GM19324 (cell line): ENCODE data around the gene ABCA3.

Experiments used
- ATAC-seq: cut with Tn5 transposase; IDR thresholded peaks from one replicate; pipeline ENCODE4 v1.9.1; 2021; ENCODE audit warnings: mild to moderate bottlenecking, moderate library complexity; ENCODE audit not compliant: unreplicated experiment, low FRiP score

The ABCA3 gene

DNA sequence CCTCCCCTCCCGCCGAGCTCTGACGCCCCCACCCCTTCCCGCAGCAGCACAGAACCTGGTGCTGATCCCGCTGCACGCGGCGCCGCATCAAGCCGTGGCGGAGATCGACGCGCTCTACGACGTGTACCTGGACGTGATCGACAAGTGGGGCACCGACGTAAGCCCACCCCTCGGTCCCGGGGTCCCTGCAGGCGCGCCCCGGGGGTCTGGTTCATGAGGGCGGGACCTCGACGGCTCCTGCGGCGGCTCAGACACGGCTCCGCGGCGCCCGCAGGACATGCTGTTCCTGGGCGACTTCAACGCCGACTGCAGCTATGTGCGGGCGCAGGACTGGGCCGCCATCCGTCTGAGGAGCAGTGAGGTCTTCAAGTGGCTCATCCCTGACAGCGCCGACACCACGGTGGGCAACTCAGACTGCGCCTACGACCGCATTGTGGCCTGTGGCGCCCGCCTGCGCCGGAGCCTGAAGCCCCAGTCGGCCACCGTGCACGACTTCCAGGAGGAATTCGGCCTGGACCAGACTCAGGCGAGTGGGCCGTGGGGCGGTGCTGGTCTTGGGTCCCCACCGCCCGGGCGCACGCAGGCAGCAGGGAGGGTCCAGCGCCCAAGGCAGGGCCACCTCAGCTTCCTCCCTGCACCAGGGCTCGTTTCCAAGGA, 102.9 kb downstream of the ABCA3 start:
- ATAC-seq: no peak

DNA sequence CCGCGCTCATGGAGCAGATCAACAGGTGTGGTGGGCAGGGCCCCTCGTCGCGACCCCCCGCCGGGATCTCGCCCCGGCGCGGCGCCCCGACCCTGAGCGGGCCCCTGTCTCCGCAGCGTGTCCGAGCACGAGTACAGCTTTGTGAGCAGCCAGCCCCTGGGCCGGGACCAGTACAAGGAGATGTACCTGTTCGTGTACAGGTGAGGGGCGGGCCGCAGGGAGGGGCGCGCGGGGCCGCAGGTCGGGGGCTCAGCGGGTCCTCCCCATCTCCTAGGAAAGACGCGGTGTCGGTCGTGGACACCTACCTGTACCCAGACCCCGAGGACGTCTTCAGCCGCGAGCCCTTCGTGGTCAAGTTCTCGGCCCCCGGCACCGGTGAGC, 103.4 kb downstream of the ABCA3 start:
- no peak for ATAC-seq

DNA sequence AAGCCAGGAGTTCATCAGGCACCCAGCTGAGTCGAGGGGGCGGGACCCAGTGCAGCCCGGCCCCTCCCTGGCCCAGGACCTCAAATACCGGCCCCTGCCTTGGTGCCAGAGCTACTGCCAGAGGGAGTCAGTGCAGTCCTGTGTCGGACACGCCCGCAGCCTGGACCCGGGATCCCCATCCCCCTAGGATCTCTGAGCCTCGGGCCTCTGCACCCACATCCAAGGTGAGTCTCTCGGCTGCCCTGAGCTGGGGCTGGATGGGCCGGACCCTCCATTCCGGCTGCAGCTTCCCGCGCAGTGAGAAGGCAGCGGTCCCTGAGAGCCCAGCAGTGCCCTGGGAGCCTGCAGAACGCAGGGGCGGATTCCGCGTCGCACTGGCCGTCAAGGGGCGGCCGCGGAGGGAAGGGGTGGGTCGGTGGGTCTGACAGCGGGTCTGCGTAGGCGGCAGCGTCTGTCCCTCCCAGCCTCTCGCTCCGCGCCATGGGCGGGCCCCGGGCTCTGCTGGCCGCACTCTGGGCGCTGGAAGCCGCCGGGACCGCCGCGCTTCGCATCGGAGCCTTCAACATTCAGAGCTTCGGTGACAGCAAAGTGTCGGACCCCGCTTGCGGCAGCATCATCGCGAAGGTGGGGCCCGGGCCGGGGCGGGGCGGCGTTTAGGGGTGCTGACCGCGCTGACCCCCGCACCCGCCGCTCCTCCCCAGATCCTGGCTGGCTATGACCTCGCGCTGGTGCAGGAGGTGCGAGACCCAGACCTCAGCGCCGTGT, 104.0 kb downstream of the ABCA3 start, which contains the start of gene DNASE1L2:
DNASE1L2 (plus strand) TSS at position 108 of the 765 bp plus-strand sequence; CDS start at position 481, 373 bp downstream.
- no peak for ATAC-seq

DNA sequence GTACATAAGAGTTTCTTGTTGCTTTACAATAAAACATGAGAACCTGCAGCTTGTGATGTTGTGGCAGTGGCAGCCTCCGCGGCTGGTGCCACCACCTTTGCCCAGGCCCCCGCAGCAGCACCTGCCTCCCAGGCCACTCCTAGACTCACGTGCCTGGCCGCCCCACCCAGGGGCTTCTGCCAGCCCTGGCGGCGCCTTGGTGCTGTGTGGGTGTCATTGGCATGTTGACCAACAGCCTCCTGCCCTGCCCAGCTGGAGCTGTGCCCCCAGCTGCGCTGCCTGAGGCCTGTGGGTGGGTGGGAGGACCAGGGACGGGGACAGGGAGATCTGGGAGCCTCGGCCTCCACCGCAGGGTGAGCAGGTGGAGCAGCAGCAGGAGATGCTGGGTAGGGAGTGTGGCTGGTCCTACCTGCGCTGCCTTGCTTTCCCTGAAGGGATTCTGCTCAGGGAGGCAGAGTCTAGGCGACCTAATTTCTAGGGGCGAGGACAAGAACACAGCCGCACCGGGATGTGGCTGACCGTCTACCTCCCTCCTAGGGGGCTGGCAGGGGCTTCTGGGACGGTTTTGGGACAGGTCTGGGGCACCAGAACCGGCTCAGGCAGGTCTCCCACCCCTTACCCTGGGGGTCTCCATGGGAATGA, 104.7 kb downstream of the ABCA3 start:
- ATAC-seq: no peak

DNA sequence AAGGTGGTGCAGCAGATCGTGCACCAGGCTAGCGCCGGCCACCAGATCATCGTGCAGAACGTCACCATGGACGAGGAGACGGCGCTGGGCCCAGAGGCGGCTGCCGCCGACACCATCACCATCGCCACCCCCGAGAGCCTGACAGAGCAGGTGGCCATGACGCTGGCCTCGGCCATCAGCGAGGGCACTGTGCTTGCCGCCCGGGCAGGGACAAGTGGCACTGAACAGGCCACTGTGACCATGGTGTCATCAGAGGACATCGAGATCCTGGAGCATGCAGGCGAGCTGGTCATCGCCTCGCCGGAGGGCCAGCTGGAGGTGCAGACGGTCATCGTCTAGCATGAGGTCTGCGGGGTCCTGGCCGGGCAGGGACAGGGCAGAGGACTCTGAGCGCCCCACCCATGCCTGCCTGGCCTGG, 105.3 kb downstream of the ABCA3 start:
- ATAC-seq: no peak

DNA sequence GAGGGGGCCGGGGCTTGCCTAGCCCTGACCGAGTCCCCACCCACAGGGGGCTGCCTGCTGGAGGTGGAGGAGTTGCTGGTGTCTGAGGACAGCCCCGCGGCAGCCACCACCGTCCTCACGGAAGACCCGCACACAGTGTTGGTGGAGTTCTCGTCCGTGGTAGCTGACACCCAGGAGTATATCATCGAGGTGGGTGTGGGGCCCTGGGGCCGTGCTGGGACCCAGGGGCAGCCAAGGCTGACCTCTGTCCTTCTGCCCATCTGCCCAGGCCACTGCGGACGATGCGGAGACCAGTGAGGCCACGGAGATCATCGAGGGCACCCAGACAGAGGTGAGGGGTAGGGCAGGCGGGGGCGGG, 105.7 kb downstream of the ABCA3 start:
- no peak for ATAC-seq

DNA sequence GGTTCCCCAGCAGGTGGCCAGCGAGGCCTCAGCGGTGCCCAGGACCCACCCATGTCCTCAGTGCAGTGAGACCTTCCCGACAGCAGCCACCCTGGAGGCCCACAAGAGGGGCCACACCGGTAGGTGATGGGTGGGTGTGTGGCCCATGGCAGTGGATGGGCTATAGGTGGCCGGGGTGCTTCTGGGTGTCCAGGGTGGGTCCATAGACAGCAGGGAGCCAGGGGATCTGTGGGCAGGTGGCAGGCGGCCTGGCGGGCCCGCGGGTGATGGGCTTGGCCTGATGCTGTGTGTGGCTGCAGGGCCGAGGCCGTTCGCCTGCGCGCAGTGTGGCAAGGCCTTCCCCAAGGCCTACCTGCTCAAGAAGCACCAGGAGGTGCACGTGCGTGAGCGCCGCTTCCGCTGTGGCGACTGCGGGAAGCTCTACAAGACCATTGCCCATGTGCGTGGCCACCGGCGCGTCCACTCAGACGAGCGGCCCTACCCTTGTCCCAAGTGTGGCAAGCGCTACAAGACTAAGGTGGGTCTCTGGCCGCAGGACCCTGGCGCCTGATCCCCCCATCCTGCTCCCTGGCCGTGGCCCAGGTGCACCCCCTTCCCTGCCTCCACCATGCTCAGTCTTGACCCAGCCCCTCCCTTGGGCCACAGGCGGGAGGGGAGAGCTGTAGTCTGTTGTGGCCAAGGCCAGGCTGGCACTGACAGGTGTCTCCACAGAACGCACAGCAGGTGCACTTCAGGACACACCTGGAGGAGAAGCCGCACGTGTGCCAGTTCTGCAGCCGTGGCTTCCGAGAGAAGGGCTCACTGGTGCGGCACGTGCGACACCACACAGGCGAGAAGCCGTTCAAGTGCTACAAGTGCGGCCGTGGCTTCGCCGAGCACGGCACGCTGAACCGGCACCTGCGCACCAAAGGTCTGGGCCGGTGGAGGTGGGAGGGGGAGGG, 106.4 kb downstream of the ABCA3 start:
- no peak for ATAC-seq

DNA sequence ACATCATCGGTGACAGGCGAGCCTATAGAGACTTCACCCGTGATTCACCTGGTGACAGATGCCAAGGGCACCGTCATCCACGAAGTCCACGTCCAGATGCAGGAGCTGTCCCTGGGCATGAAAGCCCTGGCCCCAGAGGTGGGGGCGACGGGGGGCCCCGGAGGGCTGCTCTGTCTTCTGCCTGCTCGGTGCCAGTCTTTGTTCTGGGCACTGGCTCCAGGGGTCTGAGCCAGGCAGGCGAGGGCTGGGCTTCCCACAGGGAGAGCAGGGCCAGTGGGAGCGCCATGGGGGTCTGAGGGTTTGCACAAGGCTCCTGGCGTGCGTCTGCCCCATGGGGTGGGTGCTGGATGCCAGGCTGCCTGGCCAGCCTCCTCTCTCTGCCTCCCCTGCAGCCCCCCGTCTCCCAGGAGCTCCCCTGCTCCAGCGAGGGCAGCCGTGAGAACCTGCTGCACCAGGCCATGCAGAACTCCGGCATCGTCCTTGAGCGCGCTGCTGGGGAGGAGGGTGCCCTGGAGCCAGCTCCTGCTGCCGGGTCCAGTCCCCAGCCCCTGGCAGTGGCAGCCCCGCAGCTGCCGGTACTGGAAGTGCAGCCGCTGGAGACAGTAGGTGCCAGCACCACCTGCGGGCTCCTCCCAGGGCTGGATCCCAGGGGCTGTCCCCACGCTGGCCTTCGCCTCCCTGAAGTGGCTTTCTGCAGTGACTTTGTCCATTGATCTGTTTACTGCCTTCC, 107.3 kb downstream of the ABCA3 start:
- ATAC-seq: no peak

DNA sequence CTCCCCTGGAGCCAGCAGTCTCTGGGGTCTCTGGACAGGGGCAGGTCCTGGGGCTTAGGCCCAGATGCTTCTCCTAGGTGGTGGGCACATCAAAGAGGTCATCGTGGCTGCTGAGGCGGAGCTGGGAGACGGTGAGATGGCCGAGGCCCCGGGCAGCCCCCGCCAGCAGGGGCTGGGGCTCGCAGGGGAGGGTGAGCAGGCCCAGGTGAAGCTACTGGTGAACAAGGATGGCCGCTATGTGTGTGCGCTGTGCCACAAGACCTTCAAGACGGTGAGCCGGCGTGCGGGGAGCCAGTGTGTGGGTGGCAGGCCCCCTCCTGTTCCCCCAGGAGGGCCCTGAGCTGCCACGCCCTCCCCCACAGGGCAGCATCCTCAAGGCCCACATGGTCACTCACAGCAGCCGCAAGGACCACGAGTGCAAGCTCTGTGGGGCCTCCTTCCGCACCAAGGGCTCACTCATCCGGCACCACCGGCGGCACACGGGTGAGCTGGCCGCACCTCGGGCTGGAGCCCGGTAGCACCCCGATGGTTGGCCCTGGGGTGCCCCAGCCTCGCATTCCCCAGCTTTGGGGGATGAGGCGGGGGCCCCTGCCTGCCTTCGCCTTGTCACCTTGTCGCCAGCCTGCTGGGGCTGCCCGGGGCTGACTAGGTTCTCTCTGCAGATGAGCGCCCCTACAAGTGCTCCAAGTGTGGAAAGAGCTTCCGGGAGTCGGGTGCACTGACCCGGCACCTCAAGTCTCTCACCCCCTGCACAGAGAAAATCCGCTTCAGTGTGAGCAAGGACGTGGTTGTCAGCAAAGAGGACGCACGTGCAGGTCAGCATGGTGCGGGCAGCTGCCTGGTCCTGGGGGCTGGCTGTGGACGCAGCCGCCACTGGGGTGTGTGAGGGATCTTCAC, 108.2 kb downstream of the ABCA3 start:
- ATAC-seq: no peak

DNA sequence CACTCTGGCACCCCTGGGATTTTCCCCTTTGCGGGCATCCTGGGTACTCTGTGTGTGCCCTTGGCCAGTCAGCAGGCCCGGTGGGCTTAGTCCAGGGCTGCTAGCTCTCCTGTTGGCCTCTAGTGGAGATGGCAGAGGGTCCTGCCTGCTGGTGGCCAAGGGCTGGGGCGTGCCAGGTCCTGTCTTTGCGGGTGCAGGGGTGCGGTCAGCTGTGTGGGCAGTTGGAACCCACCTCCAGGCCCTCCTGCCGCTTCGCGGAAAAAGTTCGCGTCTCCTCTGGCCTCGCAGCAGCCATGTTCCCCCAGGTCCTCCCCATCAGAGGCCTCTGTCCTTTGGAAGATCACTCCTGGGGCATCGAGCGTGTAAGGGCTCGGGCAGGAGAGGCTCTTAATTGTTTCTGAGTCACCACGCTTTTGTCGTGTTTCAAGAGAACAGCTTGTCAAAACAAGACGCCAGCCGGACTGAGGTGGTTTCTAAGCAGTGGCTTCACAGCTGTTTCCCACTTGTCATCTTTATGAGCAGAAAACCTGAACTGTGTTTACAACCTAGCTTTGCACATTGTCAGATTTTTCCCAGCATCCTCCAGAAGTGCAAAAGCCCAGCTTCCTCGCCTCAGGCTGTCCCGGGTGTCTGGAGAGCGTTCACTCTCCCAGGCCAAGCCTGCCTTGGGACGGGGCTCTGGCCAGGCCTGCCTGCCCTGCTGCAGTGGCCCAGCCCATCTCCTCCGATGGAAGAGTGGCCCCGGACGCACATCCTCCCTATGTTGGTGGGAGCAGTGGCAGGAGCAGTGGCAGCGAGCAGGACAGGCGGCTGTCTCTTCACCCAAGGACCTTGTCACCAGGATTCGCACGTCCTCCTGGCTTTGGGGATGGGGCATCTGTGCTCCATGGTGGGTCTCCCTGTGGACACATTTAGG, 109.3 kb downstream of the ABCA3 start:
- ATAC-seq: no peak

DNA sequence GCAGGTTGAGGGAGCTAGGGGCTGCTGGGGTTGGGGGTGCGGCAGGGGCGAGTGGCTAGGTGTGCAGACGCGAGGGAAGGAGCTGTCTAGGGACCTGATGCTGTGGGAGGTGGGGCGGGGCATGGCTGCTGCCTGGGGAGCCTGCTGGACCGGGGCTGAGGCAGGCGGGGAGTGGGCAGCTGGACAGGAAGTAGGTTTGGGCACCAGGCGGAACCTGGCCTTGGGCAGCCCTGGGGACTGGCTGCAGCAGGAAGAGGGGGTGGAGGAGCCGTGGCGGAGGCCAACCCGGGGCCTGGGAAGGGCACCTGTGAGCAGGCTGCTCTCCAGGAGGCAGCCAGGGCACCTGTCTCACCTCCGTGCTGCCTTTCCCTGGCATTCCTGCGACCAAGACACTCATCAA, 110.2 kb downstream of the ABCA3 start:
- no peak for ATAC-seq

DNA sequence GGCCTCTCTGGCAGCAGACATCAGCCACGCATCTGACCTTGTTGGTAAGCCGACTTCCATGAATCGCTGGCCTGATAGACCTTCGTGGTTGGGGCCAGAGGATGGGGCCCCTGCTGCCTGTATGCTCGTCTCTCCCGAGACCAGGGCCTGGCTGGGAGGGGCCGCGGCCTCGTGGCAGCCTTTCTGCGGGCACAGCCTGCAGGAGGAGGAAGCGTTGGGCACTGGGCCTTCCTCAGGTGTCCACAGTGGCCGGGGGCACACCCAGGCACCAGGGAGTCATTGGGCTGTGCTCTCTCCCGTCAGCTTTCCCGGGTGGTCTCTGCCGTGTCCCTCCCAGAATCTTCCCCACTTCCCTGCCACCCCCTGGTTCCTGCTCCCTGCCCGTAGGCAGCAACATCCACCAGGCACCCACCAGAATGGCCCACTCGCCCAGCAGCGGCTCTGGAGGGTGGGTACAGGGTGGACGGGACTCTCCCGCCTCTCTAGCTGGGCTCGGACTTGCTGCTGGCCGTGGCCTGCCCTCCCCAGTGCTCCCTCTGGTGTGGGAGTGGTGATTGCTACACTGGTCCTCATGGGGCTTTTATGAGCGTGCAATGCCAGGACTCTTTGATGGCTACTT, 110.8 kb downstream of the ABCA3 start:
- ATAC-seq: no peak

DNA sequence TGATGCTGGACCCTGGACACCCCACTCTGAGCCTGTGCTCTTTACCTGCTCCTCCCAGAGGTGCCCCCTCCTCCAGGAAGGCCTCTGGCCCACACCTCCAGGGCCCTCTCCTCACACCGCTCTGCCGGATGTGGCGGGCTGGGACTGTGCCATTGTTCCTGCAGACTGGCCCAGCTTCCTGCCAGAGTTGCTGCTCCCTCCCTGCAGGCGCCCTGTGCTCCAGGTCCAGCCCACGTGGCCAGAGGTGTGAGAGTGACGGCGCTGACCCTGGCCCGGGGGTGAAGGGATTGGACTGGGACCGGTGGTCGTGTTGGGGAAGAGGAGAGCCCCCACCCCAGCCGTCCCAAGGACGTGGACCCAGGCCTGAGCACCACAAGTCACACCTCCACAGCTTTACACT, 111.4 kb downstream of the ABCA3 start:
- ATAC-seq: no peak

DNA sequence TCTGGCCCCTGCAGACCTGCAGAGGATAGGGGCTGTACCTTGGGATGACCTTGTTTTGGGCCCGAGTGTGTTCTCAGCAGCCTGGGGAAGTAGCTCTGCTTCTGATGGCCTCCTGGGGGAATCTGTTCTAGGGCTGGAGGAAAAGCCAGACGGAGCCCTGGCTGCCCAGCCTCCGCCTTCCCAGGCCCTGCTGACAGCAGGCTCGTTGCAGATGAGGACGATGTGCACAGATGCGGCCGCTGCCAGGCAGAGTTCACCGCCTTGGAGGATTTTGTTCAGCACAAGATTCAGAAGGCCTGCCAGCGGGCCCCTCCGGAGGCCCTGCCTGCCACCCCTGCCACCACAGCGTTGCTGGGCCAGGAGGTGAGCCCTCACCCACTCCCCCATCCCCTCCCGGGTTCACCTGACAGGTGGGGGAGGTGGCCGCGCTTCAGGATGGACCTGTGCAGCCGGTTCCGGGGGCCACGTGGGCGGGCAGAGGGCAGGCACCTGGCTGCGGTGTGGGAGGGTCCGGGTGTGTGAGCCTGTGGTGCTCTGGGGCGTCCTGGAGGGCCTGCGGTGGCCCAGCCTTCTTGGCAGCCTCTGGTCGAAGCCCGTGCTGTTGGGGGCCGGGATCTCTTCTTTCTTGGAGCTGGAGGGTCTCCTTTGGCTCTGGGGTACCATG, 112.2 kb downstream of the ABCA3 start:
- no peak for ATAC-seq

DNA sequence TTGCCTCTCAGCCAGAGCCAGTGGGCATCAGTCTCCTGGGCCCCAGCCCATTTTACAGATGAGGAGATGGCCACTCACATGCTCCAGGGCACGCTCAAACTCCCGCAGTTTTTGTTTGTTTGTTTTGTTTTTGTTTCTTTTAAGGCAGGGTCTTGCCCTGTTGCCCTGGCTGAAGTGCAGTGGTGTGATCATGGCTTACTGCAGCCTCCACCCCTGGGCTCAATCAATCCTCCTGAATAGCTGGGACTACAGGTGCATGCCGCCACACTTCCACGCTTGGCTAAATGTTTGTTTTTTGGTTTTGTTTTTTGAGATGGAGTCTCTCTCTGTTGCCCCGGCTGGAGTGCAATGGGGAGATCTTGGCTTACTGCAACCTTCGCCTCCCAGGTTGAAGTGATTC, 113.6 kb downstream of the ABCA3 start:
- ATAC-seq: no peak

DNA sequence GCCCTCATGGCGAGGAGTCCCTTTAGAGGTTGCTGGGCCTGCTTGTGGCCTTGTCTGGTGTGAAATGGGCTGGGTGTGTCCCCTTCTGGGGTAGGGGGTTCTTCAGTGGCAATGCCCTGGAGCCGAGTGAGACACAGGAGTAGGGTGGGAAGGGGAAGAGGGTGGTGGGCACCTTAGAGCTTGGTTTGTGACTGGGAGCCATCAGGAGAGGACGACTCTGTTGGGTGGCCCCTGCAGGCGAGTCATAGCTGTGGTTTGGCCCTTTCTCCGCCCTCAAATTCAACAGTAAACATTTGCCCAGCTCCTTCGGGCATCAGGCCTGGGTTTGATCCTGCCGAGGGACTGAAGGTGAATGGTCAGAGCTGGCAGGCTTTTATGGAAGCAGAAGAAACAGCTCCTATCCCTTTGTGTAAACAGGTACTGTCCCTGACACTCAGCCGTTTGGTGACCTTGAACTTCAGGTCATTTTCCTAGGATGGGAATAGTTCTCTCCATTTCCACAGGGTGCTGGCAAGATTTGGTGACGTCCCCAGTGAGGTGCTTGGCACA, 114.2 kb downstream of the ABCA3 start:
- no peak for ATAC-seq
